Fibroblast of lung (primary cell): ENCODE results near the gene CCDC60. TPM values are rescaled to one million over a fixed set of nuclear protein-coding genes. Genes with fewer than 3 reads are reported as not detected.

ENCODE experiments used
- DNase-seq, 2 donors: peaks; one replicate each; pipeline versions ENCODE4 v3.0.0 to v3.0.0-alpha.2; 2010; ENCODE audit warnings: low read depth in 2 of 2
- H2AFZ ChIP-seq: 2 replicates; pipeline ENCODE4 v1.5.1; 2012; ENCODE audit warnings: low read length, control low read depth, inconsistent platforms
- H3K27ac ChIP-seq: 2 replicates; pipeline ENCODE4 v1.5.1; 2011; ENCODE audit warnings: low read length, control low read depth; ENCODE audit not compliant: insufficient read depth
- H3K27me3 ChIP-seq: 2 replicates; pipeline ENCODE4 v1.5.1; 2011; ENCODE audit warnings: mild to moderate bottlenecking, low read length; ENCODE audit not compliant: control insufficient read depth, insufficient read depth
- H3K36me3 ChIP-seq: 2 replicates; pipeline ENCODE4 v1.5.1; 2011; ENCODE audit warnings: low read length; ENCODE audit not compliant: control insufficient read depth, insufficient read depth
- H3K4me1 ChIP-seq: 2 replicates; pipeline ENCODE4 v1.5.1; 2011; ENCODE audit warnings: low read length; ENCODE audit not compliant: control insufficient read depth, insufficient read depth; ENCODE audit errors: extremely low read depth
- H3K4me2 ChIP-seq: 2 replicates; pipeline ENCODE4 v1.5.1; 2011; ENCODE audit warnings: low read length, control low read depth; ENCODE audit not compliant: insufficient read depth; ENCODE audit errors: extremely low read depth
- H3K4me3 ChIP-seq, 4 experiments: fragments of 200-600 bp in 1 of 4; sonication (generic) in 1 of 4; replicated peaks in 1 of 4; 2 replicates each; pipeline ENCODE4 v1.5.1; 2011 to 2016; ENCODE audit warnings: low read length in 4 of 4, low read depth in 3 of 4, mild to moderate bottlenecking in 3 of 4, control low read depth in 2 of 4, inconsistent platforms in 1 of 4, mixed read lengths in 1 of 4; ENCODE audit not compliant: insufficient read depth in 1 of 4; ENCODE audit errors: control extremely low read depth in 1 of 4
- H3K79me2 ChIP-seq: 2 replicates; pipeline ENCODE4 v1.5.1; 2012; ENCODE audit warnings: mild to moderate bottlenecking, low read length, inconsistent platforms; ENCODE audit not compliant: control insufficient read depth, insufficient read depth
- H3K9ac ChIP-seq: 2 replicates; pipeline ENCODE4 v1.5.1; 2011; ENCODE audit warnings: mild to moderate bottlenecking, low read length, control low read depth; ENCODE audit not compliant: insufficient read depth
- H3K9me3 ChIP-seq: 2 replicates; pipeline ENCODE4 v1.5.1; 2012; ENCODE audit warnings: low read depth, low read length; ENCODE audit not compliant: control insufficient read depth, insufficient read depth
- H4K20me1 ChIP-seq: 2 replicates; pipeline ENCODE4 v1.5.1; 2011; ENCODE audit warnings: low read length; ENCODE audit not compliant: control insufficient read depth, insufficient read depth; ENCODE audit errors: extremely low read depth
- EZH2 ChIP-seq: IDR thresholded peaks from 2 replicates; pipeline ENCODE4 v1.5.1; 2012; ENCODE audit warnings: low read length, control low read depth, mild to moderate bottlenecking; ENCODE audit errors: missing control alignments
- polyA plus RNA-seq, 2 donors: library from polyadenylated mRNA; depleted of rRNA in 1 of 2; stranded (reverse) in 1 of 2; unstranded in 1 of 2; fragments of >200 nt; gene quantifications; 2 replicates each; pipeline ENCODE4 v1.2.1, GENCODE V29; 2011 to 2012; ENCODE audit warnings: missing spikeins in 1 of 2
- total RNA-seq: library from RNA; depleted of rRNA; stranded (reverse); fragments of >200 nt; gene quantifications from 2 replicates; pipeline ENCODE4 v1.2.1, GENCODE V29; 2014
- TF ChIP-seq, protein P1 (sequence below), 2 donors: IDR thresholded peaks in 1 of 2; conservative IDR thresholded peaks in 1 of 2; 1 replicate in 1 of 2; 2 replicates in 1 of 2; pipeline ENCODE4 v1.5.1; 2011 to 2012; ENCODE audit warnings: low read length in 2 of 2, control low read depth in 1 of 2, inconsistent platforms in 1 of 2, low read depth in 1 of 2, mild to moderate bottlenecking in 1 of 2

Gene CCDC60
- total and polyA plus RNA-seq, 2 donors (not counting 1 experiment from before 2014, with no cell fraction given): not detected

DNA sequence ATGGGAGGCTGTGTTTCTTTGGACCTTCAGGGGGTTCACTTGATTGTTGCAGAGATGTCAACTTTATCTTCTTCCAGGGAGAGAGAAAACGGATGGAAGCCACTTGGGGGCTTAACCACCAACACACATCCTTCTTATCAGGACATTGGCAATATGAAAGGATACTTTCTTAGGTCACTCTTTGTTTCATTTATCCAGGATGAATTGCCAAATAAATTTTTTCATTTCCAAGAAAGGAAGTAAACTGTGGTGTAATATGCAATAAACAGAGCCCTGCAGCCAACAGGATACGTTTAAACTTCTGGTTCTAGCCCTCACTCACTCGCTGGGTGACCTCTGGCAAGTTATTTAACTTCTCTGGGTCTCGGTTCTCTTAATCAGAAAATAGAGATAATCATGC is 77.8 kb downstream of the CCDC60 start:
- Histone ChIP-seq H3K27ac (no peak overlapping the region), H3K4me3 (no peak overlapping the region), H3K9me3 (no peaks in the 10 kb centered on the region), H3K36me3 (no peaks in the 10 kb centered on the region), H3K4me2 (no peak overlapping the region), H3K27me3 (no peaks in the 10 kb centered on the region), H3K4me1 (no peaks in the 10 kb centered on the region), H4K20me1 (no peaks in the 10 kb centered on the region), H2AFZ (no peak overlapping the region), H3K79me2 (no peaks in the 10 kb centered on the region), H3K9ac (no peak overlapping the region)
- no peak for DNase-seq
- TF ChIP-seq, protein P1, sequence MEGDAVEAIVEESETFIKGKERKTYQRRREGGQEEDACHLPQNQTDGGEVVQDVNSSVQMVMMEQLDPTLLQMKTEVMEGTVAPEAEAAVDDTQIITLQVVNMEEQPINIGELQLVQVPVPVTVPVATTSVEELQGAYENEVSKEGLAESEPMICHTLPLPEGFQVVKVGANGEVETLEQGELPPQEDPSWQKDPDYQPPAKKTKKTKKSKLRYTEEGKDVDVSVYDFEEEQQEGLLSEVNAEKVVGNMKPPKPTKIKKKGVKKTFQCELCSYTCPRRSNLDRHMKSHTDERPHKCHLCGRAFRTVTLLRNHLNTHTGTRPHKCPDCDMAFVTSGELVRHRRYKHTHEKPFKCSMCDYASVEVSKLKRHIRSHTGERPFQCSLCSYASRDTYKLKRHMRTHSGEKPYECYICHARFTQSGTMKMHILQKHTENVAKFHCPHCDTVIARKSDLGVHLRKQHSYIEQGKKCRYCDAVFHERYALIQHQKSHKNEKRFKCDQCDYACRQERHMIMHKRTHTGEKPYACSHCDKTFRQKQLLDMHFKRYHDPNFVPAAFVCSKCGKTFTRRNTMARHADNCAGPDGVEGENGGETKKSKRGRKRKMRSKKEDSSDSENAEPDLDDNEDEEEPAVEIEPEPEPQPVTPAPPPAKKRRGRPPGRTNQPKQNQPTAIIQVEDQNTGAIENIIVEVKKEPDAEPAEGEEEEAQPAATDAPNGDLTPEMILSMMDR (conservative IDR thresholded peaks at IDR 0.05 in 1 of 2, IDR thresholded peaks at IDR 0.05 in 1 of 2; ENCODE audit: low read depth in 1 of 2, low read length in 2 of 2): no peak
- TF ChIP-seq EZH2: no peak

DNA sequence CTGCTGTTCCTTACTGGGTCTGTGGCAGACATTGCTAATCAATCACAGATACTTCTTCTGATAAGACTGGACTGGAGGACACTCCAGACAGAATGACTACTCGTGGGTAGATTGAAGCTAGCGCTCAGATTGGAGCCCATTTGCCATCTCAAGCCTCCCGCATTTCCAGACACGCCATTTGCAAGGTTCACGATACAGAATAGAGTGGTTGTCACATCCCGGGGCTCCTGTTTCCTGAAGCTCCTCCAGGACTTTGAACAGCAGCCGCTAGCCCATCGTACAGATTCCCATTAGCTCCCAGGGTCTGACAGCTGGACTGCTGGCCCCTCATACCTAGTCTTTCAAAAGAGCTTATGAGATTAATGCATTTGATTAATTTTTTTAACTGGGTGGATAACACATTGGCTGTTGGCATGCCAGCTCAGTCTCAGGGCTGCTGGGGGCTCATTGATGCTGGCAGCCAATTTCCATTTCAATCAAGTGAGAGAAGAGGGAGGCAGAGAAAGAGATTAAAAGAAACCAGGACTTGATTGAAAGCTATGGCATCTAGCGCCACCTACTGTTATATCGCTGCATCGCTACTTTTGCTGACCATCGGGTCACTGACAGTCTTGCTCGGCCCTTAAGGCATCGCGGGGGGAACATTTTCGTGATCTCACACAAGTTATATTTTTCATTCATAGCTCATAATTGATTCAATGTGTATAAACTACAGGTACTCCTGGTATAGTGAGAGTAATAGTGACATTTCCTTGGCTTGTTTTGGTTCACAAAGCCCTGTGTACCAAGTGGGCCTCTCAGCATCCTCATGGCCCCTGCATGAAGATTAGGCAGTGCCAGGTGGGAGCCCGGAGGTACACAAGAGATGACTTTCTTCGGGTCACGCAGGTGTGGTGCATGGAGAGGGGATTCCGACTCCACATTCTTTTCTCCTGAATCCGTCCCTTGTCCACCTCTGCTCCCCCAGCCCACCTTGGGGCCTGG is 78.6 kb downstream of the CCDC60 start:
- H3K27ac ChIP-seq: no peak overlapping the region
- peak; percentile 38 to 74 for DNase-seq
- no peak overlapping the region for H3K4me3 ChIP-seq
- H3K79me2 ChIP-seq: no peaks in the 10 kb centered on the region
- no peak overlapping the region for H2AFZ ChIP-seq
- no peaks in the 10 kb centered on the region for H3K27me3 ChIP-seq
- H3K9ac ChIP-seq: no peak overlapping the region
- H3K9me3 ChIP-seq: no peaks in the 10 kb centered on the region
- no peak overlapping the region for H3K4me2 ChIP-seq
- no peaks in the 10 kb centered on the region for H3K36me3 ChIP-seq
- TF ChIP-seq, protein P1 (conservative IDR thresholded peaks at IDR 0.05 in 1 of 2, IDR thresholded peaks at IDR 0.05 in 1 of 2; ENCODE audit: low read depth in 1 of 2, low read length in 2 of 2): peak; percentile 81 to 88
- no peak for TF ChIP-seq EZH2
- H4K20me1 ChIP-seq: no peaks in the 10 kb centered on the region
- no peaks in the 10 kb centered on the region for H3K4me1 ChIP-seq

DNA sequence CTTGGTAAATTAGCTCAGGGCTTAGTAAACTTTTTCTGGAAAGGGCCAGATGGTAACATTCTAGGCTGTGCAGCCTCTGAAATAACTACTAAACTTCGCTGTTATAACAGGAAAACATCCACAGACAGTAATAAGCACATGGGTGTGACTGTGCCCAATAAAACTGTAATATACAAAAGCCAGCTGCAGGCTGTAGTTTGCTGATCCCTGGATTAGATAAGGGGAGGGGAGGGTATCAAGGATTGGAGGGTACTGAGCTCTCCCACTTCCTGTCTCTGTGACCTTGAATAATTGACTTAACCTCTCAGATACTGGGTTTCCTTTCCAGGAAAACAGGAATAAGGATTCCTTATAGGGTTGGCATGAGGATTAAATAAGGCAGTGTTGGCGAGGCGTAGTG is 81.2 kb downstream of the CCDC60 start:
- no peaks in the 10 kb centered on the region for H3K36me3 ChIP-seq
- H2AFZ ChIP-seq: no peak overlapping the region
- no peaks in the 10 kb centered on the region for H3K79me2 ChIP-seq
- H3K9ac ChIP-seq: no peak overlapping the region
- no peaks in the 10 kb centered on the region for H3K27me3 ChIP-seq
- H3K4me3 ChIP-seq: no peak overlapping the region
- H3K4me1 ChIP-seq: no peaks in the 10 kb centered on the region
- no peak overlapping the region for H3K27ac ChIP-seq
- no peaks in the 10 kb centered on the region for H3K9me3 ChIP-seq
- TF ChIP-seq, protein P1 (conservative IDR thresholded peaks at IDR 0.05 in 1 of 2, IDR thresholded peaks at IDR 0.05 in 1 of 2; ENCODE audit: low read depth in 1 of 2, low read length in 2 of 2): no peak
- no peak for TF ChIP-seq EZH2
- no peaks in the 10 kb centered on the region for H4K20me1 ChIP-seq
- H3K4me2 ChIP-seq: no peak overlapping the region
- DNase-seq: no peak
